Transverse colon (tissue), 4 donors: ENCODE measurements around the gene BICD1. TPM values are rescaled to one million over a fixed set of nuclear protein-coding genes. Genes with fewer than 3 reads are reported as not detected.
A peak's percentile ranks its signal among the peaks of the same experiment; 100 is the strongest.

ENCODE experiments used
- DNase-seq: peaks from one replicate; pipeline ENCODE4 v3.0.0-alpha.2; 2019
- H3K27ac ChIP-seq, 4 donors: fragments of 200-600 bp; sonication (generic); 2 replicates each; pipeline ENCODE4 v1.5.1; 2016 to 2018; ENCODE audit warnings: inconsistent platforms in 4 of 4
- H3K27me3 ChIP-seq: fragments of 200-600 bp; sonication (generic); 2 replicates; pipeline ENCODE4 v1.5.1; 2017; ENCODE audit warnings: inconsistent platforms
- H3K36me3 ChIP-seq, 4 donors: fragments of 200-600 bp; sonication (generic); 2 replicates each; pipeline ENCODE4 v1.5.1; 2017 to 2019; ENCODE audit warnings: inconsistent platforms in 4 of 4
- H3K4me1 ChIP-seq, 4 donors: fragments of 200-600 bp; sonication (generic); 2 replicates each; pipeline ENCODE4 v1.5.1; 2017 to 2020; ENCODE audit warnings: inconsistent platforms in 4 of 4
- H3K4me3 ChIP-seq, 4 donors: fragments of 200-600 bp; sonication (generic); 1 replicate in 1 of 4; 2 replicates in 3 of 4; pipeline versions ENCODE4 v1.5.1 to v1.6.1; 2017 to 2019; ENCODE audit warnings: inconsistent platforms in 4 of 4
- H3K9me3 ChIP-seq, 2 donors: fragments of 200-600 bp; sonication (generic); 2 replicates each; pipeline ENCODE4 v1.5.1; 2017 to 2019; ENCODE audit warnings: inconsistent platforms in 2 of 2
- EP300 ChIP-seq: sonication (generic); formaldehyde crosslinking; IDR thresholded peaks from one replicate; pipeline ENCODE4 v1.6.1; 2017; ENCODE audit warnings: antibody characterized with exemption, low read depth
- POLR2A ChIP-seq: fragments of 450-650 bp; IDR thresholded peaks from one replicate; pipeline ENCODE4 v1.6.1; 2016; ENCODE audit warnings: antibody characterized with exemption, mild to moderate bottlenecking, moderate library complexity
- POLR2AphosphoS5 ChIP-seq, 3 donors: sonication (generic); formaldehyde crosslinking; IDR thresholded peaks; one replicate each; pipeline ENCODE4 v1.6.1; 2016; ENCODE audit warnings: antibody characterized with exemption in 3 of 3
- WGBS, 2 donors: methylation state at CpG; one replicate each; pipeline ENCODE4 v1.1.5; 2018; ENCODE audit warnings: low coverage in 1 of 2; 5-methylcytosine and 5-hydroxymethylcytosine counted together
- in situ Hi-C, 4 donors: fragments of 200-750 bp; cut with MboI; loops; one replicate each; pipeline versions ENCODE4 v1.15.0 to v1.15.1; 2017; ENCODE audit warnings: low sequenced_read_pairs in 3 of 4, low pct_ligation_motif_present in 1 of 4, low pct_unique_long_range_greater_than_20kb in 1 of 4
- intact Hi-C: fragments of 100-400 bp; cut with DNase I; formaldehyde crosslinking; loops from one replicate; pipeline ENCODE4 v1.15.1; 2023; ENCODE audit warnings: low total_unique reads
- total RNA-seq, 4 donors: library from RNA; depleted of rRNA; stranded (reverse); fragments of >200 nt; gene quantifications; one replicate each; pipeline ENCODE4 v1.1.0, GENCODE V29; 2016
- TF ChIP-seq, protein P1 (sequence below), 5 experiments: fragments of 200-600 bp in 3 of 5; fragments of 450-650 bp in 2 of 5; sonication (generic) in 3 of 5; IDR thresholded peaks; 1 replicate in 2 of 5; 2 replicates in 3 of 5; pipeline ENCODE4 v1.5.1; 2016 to 2017; ENCODE audit warnings: antibody characterized with exemption in 5 of 5, inconsistent platforms in 3 of 5, mild to moderate bottlenecking in 2 of 5, moderate library complexity in 1 of 5

The BICD1 gene
- total RNA-seq, 4 donors from 2014 or later = 0.75 to 27.7 (median 5.2) TPM

DNA sequence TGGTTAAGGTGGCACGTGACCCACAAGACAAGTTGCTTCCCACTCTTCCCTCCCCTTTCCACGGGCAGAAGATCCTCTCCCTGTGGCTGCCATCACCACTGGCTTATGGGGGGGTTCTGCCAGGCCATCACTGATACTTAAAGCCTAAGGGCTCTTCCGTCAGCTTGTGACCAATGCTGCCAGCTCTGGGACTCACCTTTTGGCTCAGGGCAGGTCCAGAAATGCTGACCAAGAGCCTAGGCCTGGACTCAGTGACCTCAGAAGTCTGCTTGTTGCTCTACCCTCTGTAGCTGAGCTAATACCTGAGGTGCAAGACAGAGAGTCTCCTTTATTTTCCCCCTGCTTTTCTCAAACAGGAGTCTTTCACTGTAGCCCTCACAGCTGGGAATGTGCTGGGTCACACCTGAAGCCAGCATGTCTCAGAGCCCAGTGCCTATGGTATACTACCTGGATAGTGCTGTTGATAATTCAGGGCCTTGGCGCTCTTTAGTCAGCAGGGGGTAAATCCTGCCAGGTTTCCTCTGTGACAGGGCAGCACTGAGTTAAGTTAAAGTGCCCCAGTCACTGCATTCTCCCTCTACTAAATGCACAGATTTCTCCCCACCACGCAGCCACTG, 312.4 kb downstream of the BICD1 start:
- in situ Hi-C loops = no loop called here
- no peak for DNase-seq
- H3K4me1 ChIP-seq = peaks cover 0 to 12% (median 5%) of the 10 kb centered on the region in 4 donors
- H3K36me3 ChIP-seq = no peaks in the 10 kb centered on the region
- intact Hi-C loops = no loop called here
- no peak overlapping the region for H3K4me3 ChIP-seq
- TF ChIP-seq POLR2A = no peak
- TF ChIP-seq, protein P1, sequence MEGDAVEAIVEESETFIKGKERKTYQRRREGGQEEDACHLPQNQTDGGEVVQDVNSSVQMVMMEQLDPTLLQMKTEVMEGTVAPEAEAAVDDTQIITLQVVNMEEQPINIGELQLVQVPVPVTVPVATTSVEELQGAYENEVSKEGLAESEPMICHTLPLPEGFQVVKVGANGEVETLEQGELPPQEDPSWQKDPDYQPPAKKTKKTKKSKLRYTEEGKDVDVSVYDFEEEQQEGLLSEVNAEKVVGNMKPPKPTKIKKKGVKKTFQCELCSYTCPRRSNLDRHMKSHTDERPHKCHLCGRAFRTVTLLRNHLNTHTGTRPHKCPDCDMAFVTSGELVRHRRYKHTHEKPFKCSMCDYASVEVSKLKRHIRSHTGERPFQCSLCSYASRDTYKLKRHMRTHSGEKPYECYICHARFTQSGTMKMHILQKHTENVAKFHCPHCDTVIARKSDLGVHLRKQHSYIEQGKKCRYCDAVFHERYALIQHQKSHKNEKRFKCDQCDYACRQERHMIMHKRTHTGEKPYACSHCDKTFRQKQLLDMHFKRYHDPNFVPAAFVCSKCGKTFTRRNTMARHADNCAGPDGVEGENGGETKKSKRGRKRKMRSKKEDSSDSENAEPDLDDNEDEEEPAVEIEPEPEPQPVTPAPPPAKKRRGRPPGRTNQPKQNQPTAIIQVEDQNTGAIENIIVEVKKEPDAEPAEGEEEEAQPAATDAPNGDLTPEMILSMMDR (IDR thresholded peaks at IDR 0.05) = no peak
- no peak for TF ChIP-seq EP300
- TF ChIP-seq POLR2AphosphoS5 (IDR thresholded peaks at IDR 0.05) = no peak
- H3K27me3 ChIP-seq = no peaks in the 10 kb centered on the region
- 64% methylated on average over 5 of the region's 5 CpGs; no CpG with 5 or more reads in 1 of the 2 donors for whole genome bisulfite sequencing, 2 donors
- no peaks in the 10 kb centered on the region for H3K9me3 ChIP-seq
- H3K27ac ChIP-seq = no peak overlapping the region

DNA sequence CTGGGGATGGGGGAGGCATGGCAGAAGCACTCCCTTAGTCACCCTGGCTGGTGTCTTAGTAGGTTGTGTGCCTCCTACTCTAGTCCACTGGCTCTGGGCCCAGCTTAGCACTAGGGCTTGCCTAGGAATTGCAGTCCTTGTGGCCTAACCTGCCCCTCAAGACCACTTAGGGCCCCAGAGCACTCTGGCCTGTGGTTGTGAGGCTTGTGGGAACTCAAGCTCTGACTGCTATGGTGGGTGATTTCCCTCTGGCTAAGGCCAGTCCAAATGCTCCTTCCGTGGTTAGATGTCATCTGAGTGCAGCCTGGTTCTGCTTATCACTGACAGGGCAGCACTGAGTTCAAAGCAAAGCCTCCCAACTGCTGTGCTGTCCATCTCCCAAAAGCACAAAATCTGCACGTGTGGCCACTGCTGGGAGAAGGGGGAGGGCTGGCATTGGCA, 312.9 kb downstream of the BICD1 start:
- intact Hi-C loops = no loop called here
- TF ChIP-seq, protein P1 (IDR thresholded peaks at IDR 0.05) = no peak
- TF ChIP-seq EP300 (no peak), POLR2A (no peak), POLR2AphosphoS5 (IDR thresholded peaks at IDR 0.05) (no peak)

DNA sequence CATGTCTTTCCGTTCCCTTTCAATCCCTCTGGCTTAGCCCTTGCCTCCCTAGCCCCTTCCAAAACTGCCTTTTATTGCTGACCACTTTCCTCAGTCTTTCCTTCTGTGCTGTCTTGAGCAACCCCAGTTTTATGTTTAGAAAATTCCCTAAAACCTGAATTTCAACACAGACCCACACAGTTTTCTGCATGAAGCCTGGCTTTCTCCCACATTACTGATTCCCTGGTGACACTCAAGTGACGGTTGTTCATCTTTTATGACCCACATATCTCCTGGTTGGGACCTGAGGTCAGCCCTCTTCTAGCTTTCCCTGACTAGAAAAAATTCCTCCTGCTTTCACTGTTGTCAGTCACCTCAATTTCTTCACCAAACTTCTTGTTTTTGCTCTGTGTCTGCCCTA, 313.7 kb downstream of the BICD1 start:
- H3K27me3 ChIP-seq = no peaks in the 10 kb centered on the region
- in situ Hi-C loops = no loop called here
- no peak overlapping the region for H3K27ac ChIP-seq
- no peak for DNase-seq
- TF ChIP-seq POLR2A (no peak), EP300 (no peak), POLR2AphosphoS5 (IDR thresholded peaks at IDR 0.05) (no peak)
- TF ChIP-seq, protein P1 (IDR thresholded peaks at IDR 0.05) = no peak
- no peak overlapping the region for H3K4me3 ChIP-seq
- H3K9me3 ChIP-seq = no peaks in the 10 kb centered on the region
- peaks cover 0 to 12% (median 5%) of the 10 kb centered on the region in 4 donors for H3K4me1 ChIP-seq
- intact Hi-C loops = no loop called here
- H3K36me3 ChIP-seq = no peaks in the 10 kb centered on the region
- WGBS, 2 donors = 33 to 80% methylated on average over 1 to 2 of the region's 2 CpGs

More for the DNA sequence above, 312.9 kb downstream of the BICD1 start:
- no peaks in the 10 kb centered on the region for H3K36me3 ChIP-seq
- DNase-seq = no peak
- in situ Hi-C loops = no loop called here
- H3K4me1 ChIP-seq = peaks cover 0 to 12% (median 5%) of the 10 kb centered on the region in 4 donors
- 35% methylated on average over 2 of the region's 2 CpGs; no CpG with 5 or more reads in 1 of the 2 donors for WGBS, 2 donors
- no peaks in the 10 kb centered on the region for H3K27me3 ChIP-seq
- H3K4me3 ChIP-seq = no peak overlapping the region
- no peaks in the 10 kb centered on the region for H3K9me3 ChIP-seq
- H3K27ac ChIP-seq = no peak overlapping the region

DNA sequence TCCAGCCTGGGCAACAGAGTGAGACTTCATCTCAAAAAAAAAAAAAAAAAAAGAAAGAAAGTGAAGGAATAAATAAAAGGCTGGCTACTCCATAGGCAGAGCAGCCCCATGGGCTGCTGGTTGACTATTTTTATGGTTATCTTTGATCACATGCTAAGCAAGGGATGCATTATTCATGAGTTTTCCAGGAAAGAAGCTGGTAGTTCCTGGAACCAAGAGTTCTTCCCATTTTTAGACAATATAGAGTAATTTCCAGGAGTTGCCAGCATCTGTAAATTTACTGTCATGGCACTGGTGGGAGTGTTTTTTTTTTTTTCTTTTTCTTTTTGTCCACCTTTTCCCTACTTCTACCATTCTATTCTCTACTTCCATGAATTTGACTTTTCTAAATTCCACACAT, 316.9 kb downstream of the BICD1 start:
- intact Hi-C loops = no loop called here
- H3K27me3 ChIP-seq = no peaks in the 10 kb centered on the region
- H3K4me3 ChIP-seq = no peak overlapping the region
- DNase-seq = no peak
- H3K9me3 ChIP-seq = no peaks in the 10 kb centered on the region
- no peaks in the 10 kb centered on the region for H3K36me3 ChIP-seq
- peak overlapping the region in 2 of 4 donors; percentile 25 to 32 for H3K27ac ChIP-seq
- in situ Hi-C loops = no loop called here
- H3K4me1 ChIP-seq = peaks cover 0 to 12% (median 5%) of the 10 kb centered on the region in 4 donors
- TF ChIP-seq POLR2AphosphoS5 (IDR thresholded peaks at IDR 0.05) (no peak), EP300 (no peak), POLR2A (no peak)
- TF ChIP-seq, protein P1 (IDR thresholded peaks at IDR 0.05) = no peak
